ENCODE data around the gene SMIM32.

- TF ChIP-seq, protein P1, sequence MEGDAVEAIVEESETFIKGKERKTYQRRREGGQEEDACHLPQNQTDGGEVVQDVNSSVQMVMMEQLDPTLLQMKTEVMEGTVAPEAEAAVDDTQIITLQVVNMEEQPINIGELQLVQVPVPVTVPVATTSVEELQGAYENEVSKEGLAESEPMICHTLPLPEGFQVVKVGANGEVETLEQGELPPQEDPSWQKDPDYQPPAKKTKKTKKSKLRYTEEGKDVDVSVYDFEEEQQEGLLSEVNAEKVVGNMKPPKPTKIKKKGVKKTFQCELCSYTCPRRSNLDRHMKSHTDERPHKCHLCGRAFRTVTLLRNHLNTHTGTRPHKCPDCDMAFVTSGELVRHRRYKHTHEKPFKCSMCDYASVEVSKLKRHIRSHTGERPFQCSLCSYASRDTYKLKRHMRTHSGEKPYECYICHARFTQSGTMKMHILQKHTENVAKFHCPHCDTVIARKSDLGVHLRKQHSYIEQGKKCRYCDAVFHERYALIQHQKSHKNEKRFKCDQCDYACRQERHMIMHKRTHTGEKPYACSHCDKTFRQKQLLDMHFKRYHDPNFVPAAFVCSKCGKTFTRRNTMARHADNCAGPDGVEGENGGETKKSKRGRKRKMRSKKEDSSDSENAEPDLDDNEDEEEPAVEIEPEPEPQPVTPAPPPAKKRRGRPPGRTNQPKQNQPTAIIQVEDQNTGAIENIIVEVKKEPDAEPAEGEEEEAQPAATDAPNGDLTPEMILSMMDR (IDR thresholded peaks at IDR 0.05 in 4 of 5, conservative IDR thresholded peaks at IDR 0.05 in 1 of 5) = no peak
- TF ChIP-seq POLR2A (IDR thresholded peaks at IDR 0.05) = no peak
Observed at GRCh38 chr5:136232316-136232715, 39.4 kb upstream of the SMIM32 start.
